IPS-18c (cell line): ENCODE measurements around the gene TOR2A.
"Not testable (repeated sequence)": the region's sequence is repeated elsewhere in the genome, so short reads cannot be mapped to it uniquely, and the experiment has no call there.

Experiments used
- H3K4me3 ChIP-seq: 2 replicates; pipeline ENCODE4 v1.7.0; 2013; ENCODE audit warnings: low read depth, mild to moderate bottlenecking, low read length, moderate library complexity; ENCODE audit not compliant: insufficient read depth
- H3K9me3 ChIP-seq: one replicate; pipeline ENCODE4 v1.6.1; 2013; ENCODE audit warnings: mild to moderate bottlenecking, low read length, moderate library complexity; ENCODE audit not compliant: control insufficient read depth, insufficient read depth

Gene TOR2A

GRCh38 chr9:127770905-127771569 lies 35.9 kb upstream of the TOR2A start:
- Histone ChIP-seq H3K4me3 (peak overlapping the region; percentile 75), H3K9me3 (peaks cover 2% of the 10 kb centered on the region)

GRCh38 chr9:127770583-127770904 lies 35.5 kb upstream of the TOR2A start:
- Histone ChIP-seq H3K4me3 (peak overlapping the region; percentile 75; the same call in 1 of the 2 replicates), H3K9me3 (peaks cover 2% of the 10 kb centered on the region)

DNA sequence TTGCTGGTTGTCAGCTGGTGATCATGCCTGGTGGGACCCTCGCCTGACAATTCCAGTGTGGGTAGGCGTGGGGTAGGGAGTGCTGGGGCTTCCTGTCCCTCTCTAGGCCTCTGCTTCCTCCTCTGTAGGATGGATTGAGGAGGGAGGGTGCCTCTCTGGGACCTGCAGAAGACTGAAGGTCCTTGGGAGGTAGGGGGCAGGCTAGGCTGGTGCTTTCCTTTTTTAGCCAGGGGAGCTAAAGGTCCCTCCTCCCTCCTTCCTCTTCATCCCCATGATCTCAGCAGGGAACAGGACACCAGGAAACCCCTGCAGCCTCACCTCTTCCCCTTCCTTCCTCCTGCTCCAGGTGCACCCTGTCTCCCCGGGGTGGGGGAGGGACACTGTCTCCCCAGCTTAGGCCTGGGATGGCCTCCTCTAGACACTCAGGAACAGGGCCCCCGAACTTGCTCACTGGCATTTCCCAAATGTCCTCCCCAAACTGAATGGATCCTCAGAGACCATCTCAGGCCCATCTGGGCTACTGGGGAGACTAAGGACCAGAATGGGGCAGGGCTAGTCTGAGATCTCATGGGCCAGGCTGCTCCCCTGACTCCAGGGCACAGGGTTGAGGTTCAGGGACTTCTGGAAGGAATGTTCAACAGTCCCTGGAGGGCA lies 35.0 kb upstream of the TOR2A start:
- H3K9me3 ChIP-seq, result peaks cover 2% of the 10 kb centered on the region
- H3K4me3 ChIP-seq, result peak overlapping the region; percentile 28

- H3K9me3 ChIP-seq, result peaks cover 2% of the 10 kb centered on the region
- H3K4me3 ChIP-seq, result no peak overlapping the region
Observed at GRCh38 chr9:127769101-127769500, 34.0 kb upstream of the TOR2A start.

- peaks cover 2% of the 10 kb centered on the region for H3K9me3 ChIP-seq
Observed at GRCh38 chr9:127768698-127769097, 33.6 kb upstream of the TOR2A start.

GRCh38 chr9:127767909-127768331 lies 32.8 kb upstream of the TOR2A start:
- no peak overlapping the region for H3K4me3 ChIP-seq
- H3K9me3 ChIP-seq, result no peaks in the 10 kb centered on the region

More at GRCh38 chr9:127768698-127769097, 33.6 kb upstream of the TOR2A start:
- no peak overlapping the region for H3K4me3 ChIP-seq

DNA sequence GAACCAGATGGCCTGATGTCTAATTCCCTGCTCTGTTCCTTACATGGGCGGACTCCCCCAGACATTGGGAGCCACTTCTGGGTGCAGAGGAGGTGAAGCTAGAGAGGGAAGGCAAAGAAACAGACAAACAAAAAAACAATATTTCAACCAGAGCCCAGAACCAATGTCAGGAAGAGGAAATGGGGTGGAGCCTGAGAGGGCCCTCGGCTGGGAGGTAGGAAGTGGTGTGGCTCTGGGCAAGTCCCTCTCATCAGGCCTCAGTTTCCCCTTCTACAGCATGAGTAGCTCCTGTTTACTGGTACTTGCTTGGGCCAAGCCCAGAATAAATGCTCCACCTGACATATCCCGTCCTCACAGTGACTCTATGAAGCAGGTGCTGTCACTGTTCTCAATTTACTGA lies 32.3 kb upstream of the TOR2A start:
- H3K4me3 ChIP-seq, result no peak overlapping the region
- H3K9me3 ChIP-seq, result no peaks in the 10 kb centered on the region

DNA sequence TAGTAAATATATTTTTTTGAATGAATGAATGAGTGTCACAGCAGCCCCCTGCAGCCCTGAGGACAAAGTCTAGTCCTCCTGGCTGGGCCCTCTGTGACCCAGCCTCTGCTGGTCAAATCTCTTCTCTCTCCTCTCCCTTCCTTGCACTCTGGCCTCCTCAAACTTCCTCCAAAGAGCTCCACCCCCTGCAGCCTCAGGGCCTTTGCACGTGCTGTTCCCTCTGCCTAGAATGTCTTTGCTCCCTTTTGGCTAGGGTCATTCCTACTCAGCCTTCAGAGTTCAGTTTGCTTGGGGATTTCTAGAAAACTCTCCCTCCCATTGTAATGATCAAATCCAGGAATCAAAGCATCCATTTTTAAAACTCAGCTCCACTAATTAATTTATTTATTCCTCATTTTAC lies 30.3 kb upstream of the TOR2A start:
- Histone ChIP-seq H3K9me3 (no peaks in the 10 kb centered on the region), H3K4me3 (no peak overlapping the region)

DNA sequence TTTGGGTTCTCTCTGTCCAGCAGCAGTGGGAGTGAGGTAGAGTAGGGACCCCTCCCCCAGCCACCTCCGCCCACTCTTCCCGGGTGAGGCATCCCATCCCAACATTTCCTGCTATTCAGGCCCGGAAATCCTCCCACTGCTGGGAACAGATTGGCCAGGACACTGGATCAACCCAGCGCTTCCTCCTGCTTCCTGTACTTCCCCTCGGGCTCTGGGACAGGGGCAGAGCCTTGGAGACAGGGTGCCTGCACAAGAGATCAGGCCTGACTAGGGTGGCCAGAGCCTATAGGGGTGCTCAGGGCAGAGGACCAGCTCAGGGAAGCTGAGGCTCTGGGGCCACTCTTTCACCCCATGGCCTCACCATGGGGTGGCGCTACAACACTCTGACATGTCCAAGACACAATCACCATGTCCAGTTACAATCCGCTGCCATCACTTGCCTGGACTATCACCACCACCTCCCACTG lies 28.9 kb upstream of the TOR2A start:
- Histone ChIP-seq H3K9me3 (no peaks in the 10 kb centered on the region), H3K4me3 (no peak overlapping the region)

DNA sequence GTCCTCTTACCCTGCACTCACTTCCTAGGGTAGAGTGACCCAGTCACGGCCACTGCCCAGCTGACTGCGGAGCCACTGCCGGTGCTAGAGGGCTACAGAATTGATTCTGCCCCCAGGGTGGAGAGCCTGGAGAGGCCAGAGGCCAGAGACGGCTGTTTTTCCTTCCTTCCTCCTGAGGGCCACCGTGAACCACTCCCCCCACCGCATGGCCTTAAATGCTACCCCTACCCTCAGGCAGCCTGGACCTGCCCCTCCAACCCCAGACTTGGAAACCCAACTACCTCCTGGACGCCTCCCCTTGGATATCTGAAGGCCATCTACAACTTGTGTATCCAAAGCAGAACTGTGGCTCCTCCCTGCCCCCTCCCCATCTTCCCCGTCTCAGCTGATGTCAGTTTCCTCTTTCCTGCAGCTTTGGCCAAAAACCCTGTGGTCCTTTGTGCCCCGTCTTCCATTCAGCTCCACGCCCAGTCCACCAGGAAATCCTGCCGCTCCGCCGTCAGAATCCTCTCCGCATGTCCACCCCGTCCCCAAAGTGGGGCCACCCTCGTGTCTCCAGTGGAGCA lies 27.1 kb upstream of the TOR2A start:
- no peak overlapping the region for H3K4me3 ChIP-seq
- H3K9me3 ChIP-seq, result no peaks in the 10 kb centered on the region

GRCh38 chr9:127761491-127761956 lies 26.4 kb upstream of the TOR2A start:
- Histone ChIP-seq H3K9me3 (no peaks in the 10 kb centered on the region), H3K4me3 (no peak overlapping the region)

DNA sequence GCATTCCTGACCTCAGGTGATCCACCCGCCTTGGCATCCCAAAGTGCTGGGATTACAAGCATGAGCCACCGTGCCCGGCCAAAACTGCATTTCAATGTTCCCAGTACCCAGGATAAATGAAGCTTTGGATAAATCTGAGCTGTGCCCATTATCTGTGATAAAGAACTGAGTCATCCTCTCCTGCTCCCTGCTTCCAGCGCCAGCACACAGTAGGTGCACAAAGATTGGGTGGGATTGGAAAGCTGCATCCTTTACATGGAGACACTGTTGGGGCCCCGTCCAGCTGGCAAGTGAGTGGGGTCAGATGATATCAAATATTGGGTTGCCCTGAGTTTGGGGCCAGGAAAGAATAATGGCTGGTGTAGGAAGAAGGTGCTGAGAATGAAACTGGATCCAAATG lies 26.0 kb upstream of the TOR2A start:
- H3K9me3 ChIP-seq, result no peaks in the 10 kb centered on the region
- no peak overlapping the region for H3K4me3 ChIP-seq

DNA sequence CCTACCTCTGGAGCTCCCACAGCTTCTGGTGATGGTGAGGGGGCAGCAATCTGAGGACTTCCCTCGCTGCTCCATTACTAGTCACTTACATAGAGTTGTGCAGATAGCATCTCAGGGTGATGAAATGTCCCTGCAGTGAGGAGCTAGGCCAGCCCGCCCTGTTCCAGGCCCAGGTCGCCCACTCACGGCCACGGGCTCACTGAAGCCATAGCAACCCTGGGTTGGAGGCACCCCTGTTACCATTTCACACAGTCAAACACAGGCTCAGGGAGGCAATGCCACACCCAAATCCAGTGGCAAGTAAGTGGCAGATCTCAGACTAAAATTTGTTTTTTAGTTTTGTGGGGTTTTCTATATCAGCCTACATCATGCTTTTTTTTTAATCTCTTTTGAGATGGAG lies 23.7 kb upstream of the TOR2A start:
- Histone ChIP-seq H3K4me3 (no peak overlapping the region), H3K9me3 (no peaks in the 10 kb centered on the region)

GRCh38 chr9:127756776-127757175 lies 21.7 kb upstream of the TOR2A start:
- not testable (repeated sequence) for H3K4me3 ChIP-seq, H3K9me3 ChIP-seq

- Histone ChIP-seq H3K9me3 (no peaks in the 10 kb centered on the region), H3K4me3 (no peak overlapping the region)
Observed at GRCh38 chr9:127756233-127756632, 21.1 kb upstream of the TOR2A start.

DNA sequence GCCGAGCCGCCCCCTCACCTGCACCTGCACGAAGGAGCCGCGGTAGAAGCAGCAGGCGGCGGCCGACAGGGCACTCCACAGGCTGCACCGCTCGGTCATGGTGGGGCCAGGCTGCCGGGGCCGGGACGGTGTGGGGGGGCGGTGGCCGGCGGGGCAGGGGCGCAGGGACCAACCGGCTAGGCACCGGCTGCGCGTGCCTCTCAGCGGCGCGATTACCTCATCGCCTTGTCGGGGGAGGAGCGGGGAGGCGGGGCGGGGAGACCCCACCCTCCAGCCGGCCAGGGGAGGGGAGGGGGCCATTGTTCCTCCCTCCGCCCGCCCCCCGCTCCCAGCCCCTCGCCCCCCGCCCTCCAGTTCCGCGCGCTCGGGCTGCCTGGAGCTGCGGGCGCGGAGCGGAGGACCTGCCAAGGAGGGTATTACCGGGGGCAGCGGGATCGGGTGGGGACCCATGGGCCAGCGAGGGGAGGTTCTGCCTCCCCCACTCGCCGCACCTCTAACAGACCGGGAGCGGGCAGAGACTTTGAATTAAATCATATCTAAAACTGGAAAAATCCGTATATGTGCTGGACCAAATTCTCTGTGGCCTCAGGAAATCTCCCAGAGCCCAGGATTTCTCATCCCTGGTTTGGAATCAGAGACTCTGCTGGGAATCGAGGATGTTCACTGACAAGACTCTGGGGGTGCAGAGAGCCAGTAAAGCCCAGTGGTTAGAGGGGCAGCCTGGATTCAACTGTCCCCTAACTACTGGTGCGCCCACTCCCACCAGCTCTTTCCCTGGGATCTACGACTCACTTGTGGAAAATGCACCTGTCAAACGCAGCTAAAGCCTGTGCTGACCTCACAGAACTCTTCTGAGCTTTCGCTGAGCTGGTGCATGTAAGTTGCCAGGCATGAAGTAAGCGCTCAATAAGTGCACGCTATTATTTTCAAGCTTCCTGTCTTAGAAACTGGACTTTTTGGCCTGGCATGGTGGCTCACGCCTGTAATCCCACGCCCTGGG lies 20.3 kb upstream of the TOR2A start:
- Histone ChIP-seq H3K9me3 (no peaks in the 10 kb centered on the region), H3K4me3 (peak overlapping the region; percentile 69)
